HG03342 (cell line): ENCODE measurements around the gene SFI1.
"Not testable (repeated sequence)": the region's sequence is repeated elsewhere in the genome, so short reads cannot be mapped to it uniquely, and the experiment has no call there.

ENCODE experiments used
- ATAC-seq: cut with Tn5 transposase; IDR thresholded peaks from one replicate; pipeline ENCODE4 v1.9.1; 2021; ENCODE audit warnings: mild to moderate bottlenecking, moderate library complexity; ENCODE audit not compliant: unreplicated experiment

SFI1 gene

DNA sequence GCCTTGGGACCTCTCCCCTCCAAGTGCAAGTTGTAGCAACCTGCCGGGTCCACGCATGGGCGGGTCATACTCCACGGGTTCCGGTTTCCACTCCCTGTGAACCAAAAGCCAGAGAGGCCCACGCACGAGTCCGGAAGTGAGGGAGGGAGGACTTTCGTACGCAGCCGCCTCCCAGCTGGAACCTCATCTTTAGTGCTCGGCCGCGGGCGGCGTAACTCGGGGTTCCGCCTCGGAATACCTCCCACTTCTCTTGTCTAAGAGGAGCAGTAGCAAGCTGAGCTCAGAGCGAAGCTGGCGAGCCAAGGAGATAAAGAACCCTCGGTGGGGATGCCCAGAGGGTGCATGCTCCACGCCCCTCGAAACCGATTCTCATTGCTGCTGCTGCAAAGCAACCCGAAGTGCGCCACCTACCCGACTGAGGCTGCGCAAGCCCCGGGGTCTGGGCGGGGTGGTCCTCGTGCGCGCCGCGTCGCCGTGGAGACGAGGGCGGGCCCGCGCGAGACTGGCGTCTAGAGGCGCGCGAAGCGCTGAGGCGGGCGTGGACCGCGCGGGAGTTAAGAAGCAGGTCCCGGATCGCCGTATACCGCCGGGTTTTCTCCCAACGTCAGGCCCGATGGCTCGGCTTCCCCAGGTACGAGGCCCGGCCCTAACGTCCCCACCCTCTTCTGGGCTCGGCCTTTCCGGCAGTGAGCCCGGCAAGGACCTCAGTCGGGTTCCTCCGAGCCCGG lies at the start of gene SFI1:
SFI1 (plus strand) TSS at position 530 of the 728 bp plus-strand sequence. CDS start 11,749 bp downstream, outside the sequence.
- peak; percentile 82 for ATAC-seq

- ATAC-seq = no peak
Observed at GRCh38 chr22:31446767-31447166, 49.6 kb upstream of the SFI1 start.

DNA sequence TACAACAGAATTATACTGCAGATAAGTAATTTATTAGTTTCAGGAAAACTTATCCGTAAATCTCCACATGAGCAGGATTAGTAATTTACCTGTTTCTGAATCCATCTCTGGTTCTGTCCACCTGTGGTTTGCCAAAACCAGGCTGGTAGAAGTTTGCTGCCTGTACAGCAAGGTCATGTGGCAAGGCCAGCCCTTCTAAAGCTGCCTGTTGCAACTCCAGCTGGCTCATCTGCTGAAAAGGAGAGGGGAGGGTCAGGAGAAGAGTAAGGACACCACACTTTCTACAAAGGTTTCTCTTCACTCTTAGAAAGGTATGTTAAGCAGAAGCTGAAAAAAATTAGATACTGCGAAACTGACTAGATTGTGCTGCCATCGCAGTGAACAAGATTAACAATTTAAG lies 49.0 kb upstream of the SFI1 start:
- no peak for ATAC-seq

DNA sequence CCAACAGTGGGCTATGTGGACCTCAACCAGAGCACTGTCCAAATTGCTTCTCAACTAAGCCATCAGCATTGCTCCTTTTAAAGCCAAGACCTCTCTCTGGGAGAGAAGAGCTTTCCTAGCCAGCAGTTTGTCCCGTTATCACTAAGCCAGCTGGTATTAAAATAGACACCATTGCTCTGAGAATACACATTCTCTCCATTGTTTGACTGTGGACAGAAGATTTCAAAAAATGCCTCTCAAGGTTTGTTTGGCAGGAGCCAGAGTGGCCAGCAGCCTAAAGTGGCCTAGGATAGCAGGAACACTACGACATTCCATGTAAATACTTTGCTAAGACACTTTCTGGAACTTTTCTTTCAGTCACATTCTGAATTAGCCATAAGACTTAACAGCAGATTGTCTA lies 48.0 kb upstream of the SFI1 start:
- ATAC-seq = no peak

GRCh38 chr22:31449506-31449905 lies 46.8 kb upstream of the SFI1 start:
- ATAC-seq = no peak

GRCh38 chr22:31451709-31452571 lies 44.4 kb upstream of the SFI1 start:
- ATAC-seq = no peak

DNA sequence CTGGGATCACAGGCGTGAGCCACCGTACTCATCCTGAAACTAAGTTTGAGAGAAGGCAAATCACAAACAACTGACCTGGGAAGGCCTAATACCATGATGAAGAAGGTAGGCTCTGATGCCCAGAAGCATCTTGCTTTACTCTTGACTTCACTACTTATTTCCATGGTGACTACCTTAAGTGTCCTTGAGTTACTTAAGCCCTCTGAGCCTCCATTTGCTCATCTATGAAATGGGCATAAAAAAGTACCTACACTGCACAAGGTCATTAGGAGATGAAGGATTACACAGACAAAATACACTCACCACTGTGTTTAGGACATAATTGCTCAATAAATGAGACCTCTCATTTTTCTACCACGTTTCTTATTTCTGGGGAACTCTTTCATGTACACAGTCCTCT lies 34.6 kb upstream of the SFI1 start:
- no peak for ATAC-seq

GRCh38 chr22:31465307-31465706 lies 31.0 kb upstream of the SFI1 start:
- ATAC-seq = no peak

GRCh38 chr22:31474743-31475142 lies 21.6 kb upstream of the SFI1 start:
- ATAC-seq = no peak

GRCh38 chr22:31475800-31476199 lies 20.5 kb upstream of the SFI1 start:
- no peak for ATAC-seq

GRCh38 chr22:31477329-31477728 lies 19.0 kb upstream of the SFI1 start:
- no peak for ATAC-seq

GRCh38 chr22:31481129-31481528 lies 15.2 kb upstream of the SFI1 start:
- no peak for ATAC-seq

DNA sequence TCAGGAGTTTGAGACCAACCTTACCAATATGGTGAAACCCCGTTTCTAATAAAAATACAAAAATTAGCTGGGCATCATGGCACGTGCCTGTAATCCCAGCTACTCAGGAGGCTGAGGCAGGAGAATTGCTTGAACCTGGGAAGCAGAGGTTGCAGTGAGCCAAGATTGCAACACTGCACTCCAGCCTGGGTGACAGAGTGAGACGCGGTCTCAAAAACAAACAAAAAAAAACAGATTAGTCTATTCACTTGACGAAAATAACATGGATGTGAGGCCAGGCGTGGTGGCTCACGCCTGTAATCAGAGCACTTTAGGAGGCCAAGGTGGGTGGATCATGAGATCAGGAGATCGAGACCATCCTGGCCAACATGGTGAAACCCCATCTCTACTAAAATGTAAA lies 13.9 kb upstream of the SFI1 start:
- not testable (repeated sequence) for ATAC-seq

GRCh38 chr22:31486369-31486768 lies 10.0 kb upstream of the SFI1 start:
- not testable (repeated sequence) for ATAC-seq

- no peak for ATAC-seq
Observed at GRCh38 chr22:31486951-31487350, 9.4 kb upstream of the SFI1 start.

GRCh38 chr22:31488346-31488883 lies 7.9 kb upstream of the SFI1 start:
- no peak for ATAC-seq

- ATAC-seq = peak; percentile 19
Observed at GRCh38 chr22:31488988-31489617, 7.2 kb upstream of the SFI1 start.

DNA sequence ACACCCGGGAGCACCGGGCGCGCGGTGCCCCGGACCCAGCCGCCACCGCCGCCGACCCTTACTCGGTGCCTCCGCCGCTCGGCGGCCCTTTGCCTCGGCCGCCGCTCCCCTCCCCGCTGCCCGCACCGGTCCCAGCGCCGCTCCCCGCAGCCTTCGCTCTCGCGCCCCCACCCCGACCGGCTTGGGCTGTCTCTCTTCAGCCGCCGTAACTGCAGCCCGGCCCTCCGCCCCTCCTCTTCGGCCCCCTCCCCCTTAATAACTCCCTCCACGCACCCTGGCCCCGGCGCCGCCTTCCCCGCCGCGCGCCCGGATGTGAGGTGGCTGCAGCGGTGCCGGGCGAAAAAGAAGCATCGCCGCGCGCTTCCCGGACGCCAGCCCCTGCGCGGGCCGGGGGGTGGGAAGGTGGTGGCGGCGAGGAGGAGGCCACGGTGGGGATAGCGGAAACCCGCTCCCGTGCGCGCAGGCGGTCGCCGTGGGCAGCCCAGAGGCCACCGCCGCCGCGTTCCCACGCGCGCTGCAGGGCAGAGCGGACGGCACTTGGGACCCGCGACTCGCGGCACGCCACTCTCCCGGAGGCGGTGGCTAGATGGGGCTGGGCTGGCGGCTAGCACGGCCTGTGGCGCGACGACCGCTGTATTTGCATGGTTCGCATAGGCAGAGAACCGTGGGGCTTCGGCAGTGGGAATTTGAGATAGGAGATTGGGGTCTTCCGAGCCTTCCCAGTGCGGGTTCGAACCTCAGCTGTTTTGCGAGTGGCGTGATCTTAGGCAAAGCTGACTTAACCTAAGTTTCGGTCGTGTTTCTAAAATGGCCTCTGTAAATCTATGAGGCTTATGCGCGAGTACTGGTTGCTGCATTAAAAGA lies 6.5 kb upstream of the SFI1 start, which contains the start of gene EIF4ENIF1:
EIF4ENIF1 (minus strand) TSS at position 211 of the 864 bp plus-strand sequence. CDS start 1,124 bp downstream, outside the sequence.
- peak; percentile 36 for ATAC-seq

- peak; percentile 61 for ATAC-seq
Observed at GRCh38 chr22:31490496-31490925, 5.8 kb upstream of the SFI1 start.
